Activated naive CD8-positive, alpha-beta T cell treated with anti-CD3 and anti-CD28 coated beads, Interleukin-2, amount 50 U/mL, for 24 hours (primary cell): ENCODE data around the gene UNK.
"Not testable (repeated sequence)": the region's sequence is repeated elsewhere in the genome, so short reads cannot be mapped to it uniquely, and the experiment has no call there.

ENCODE experiments used
- ATAC-seq: fragments of 150-1000 bp; cut with Tn5 transposase; one replicate; pipeline ENCODE4 v1.10.0; 2021
- DNase-seq: peaks from one replicate; pipeline ENCODE4 v3.0.0; 2021
- H3K27ac Mint-ChIP-seq: one replicate; pipeline ENCODE4 v1.8.0; 2021; ENCODE audit warnings: mild to moderate bottlenecking, mixed read lengths
- H3K27me3 Mint-ChIP-seq: one replicate; pipeline ENCODE4 v1.8.0; 2021; ENCODE audit warnings: mixed read lengths
- H3K36me3 Mint-ChIP-seq: one replicate; pipeline ENCODE4 v1.8.0; 2021; ENCODE audit warnings: low read depth, mixed read lengths
- H3K4me1 Mint-ChIP-seq: one replicate; pipeline ENCODE4 v1.8.0; 2021; ENCODE audit warnings: mixed read lengths
- H3K4me3 Mint-ChIP-seq: one replicate; pipeline ENCODE4 v1.8.0; 2021; ENCODE audit warnings: mild to moderate bottlenecking, moderate library complexity, mixed read lengths
- H3K9me3 Mint-ChIP-seq: one replicate; pipeline ENCODE4 v1.8.0; 2021; ENCODE audit warnings: mixed read lengths

UNK gene

GRCh38 chr17:75759978-75760640 lies 24.5 kb upstream of the UNK start:
- not testable (repeated sequence) for DNase-seq, H3K27me3 Mint-ChIP-seq, ATAC-seq, H3K36me3 Mint-ChIP-seq, H3K9me3 Mint-ChIP-seq, H3K27ac Mint-ChIP-seq, H3K4me3 Mint-ChIP-seq
- H3K4me1 Mint-ChIP-seq = peaks cover 17% of the 10 kb centered on the region

- H3K4me3 Mint-ChIP-seq = no peak overlapping the region
- H3K27ac Mint-ChIP-seq = no peak overlapping the region
- peaks cover 17% of the 10 kb centered on the region for H3K4me1 Mint-ChIP-seq
Observed at GRCh38 chr17:75762513-75763268, 21.9 kb upstream of the UNK start.

DNA sequence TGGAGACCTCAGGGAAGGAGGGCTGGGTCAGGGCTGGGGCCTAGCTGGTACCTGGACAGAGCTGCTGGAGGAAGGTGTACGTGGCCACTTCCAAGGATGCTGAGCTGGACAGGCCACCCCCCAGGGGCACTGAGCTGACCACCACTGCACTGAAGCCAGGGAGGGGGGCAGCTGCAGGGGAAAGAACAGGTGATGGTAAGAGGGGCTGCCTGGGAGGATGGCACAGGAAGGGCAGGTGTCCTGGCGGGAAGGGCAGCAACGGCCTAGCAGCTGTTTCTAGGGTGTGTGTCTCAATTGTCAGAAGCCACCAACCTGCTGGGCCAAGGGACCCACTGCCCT lies 21.4 kb upstream of the UNK start:
- Mint-ChIP-seq H3K9me3 (no peaks in the 10 kb centered on the region), H3K27me3 (no peaks in the 10 kb centered on the region), H3K4me1 (peaks cover 17% of the 10 kb centered on the region), H3K4me3 (no peak overlapping the region), H3K36me3 (no peaks in the 10 kb centered on the region), H3K27ac (no peak overlapping the region)
- DNase-seq = no peak
- no peak for ATAC-seq

More at GRCh38 chr17:75762513-75763268, 21.9 kb upstream of the UNK start:
- Mint-ChIP-seq H3K36me3 (no peaks in the 10 kb centered on the region), H3K9me3 (no peaks in the 10 kb centered on the region), H3K27me3 (no peaks in the 10 kb centered on the region)
- no peak for DNase-seq
- ATAC-seq = no peak

DNA sequence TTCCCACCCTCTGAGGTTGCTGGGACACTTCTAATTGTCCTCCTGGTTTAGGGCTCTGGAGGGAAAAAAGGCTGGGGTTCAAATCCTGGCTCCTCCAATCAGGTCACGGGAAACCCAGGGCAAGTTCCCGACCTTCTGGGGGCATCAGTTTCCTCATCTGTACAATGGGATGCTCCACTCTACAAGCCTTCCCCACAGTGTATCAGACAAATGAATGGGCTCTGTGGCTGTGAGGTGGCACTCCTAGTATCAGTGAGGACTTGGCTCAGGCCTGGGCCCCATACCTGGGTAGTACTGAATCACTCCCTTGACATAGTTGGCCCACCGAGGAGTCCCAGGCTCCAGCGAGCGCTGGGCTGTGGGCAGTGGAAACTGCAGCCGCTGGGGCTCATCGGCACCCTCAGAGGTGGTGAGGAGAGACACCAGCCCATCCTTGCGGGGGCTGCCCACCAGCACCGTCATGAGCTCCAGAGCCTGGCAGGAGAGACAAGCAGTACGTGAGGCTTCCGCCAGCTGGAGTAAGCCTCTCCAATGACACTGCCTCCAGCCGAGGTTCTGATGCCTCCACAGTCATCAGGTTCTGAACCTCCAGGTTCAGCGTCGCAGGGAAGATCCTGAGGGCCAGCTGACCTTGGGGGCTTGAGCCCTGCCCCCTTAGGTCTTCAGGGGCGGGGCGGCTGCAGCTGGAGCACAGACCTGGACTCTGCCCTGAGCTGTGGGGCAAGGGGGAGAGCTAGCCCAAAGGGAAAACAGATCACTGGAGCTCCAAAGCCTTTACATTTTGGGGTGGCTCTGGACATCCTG lies 20.8 kb upstream of the UNK start:
- no peak for ATAC-seq
- H3K4me3 Mint-ChIP-seq = peak overlapping the region; percentile 81
- H3K36me3 Mint-ChIP-seq = no peaks in the 10 kb centered on the region
- H3K27me3 Mint-ChIP-seq = no peaks in the 10 kb centered on the region
- no peak for DNase-seq
- H3K27ac Mint-ChIP-seq = peak overlapping the region; percentile 52
- H3K4me1 Mint-ChIP-seq = peaks cover 17% of the 10 kb centered on the region
- no peaks in the 10 kb centered on the region for H3K9me3 Mint-ChIP-seq

- H3K36me3 Mint-ChIP-seq = no peaks in the 10 kb centered on the region
- ATAC-seq = no peak
- H3K27ac Mint-ChIP-seq = peak overlapping the region; percentile 78
- no peaks in the 10 kb centered on the region for H3K27me3 Mint-ChIP-seq
- DNase-seq = no peak
- peaks cover 17% of the 10 kb centered on the region for H3K4me1 Mint-ChIP-seq
- no peaks in the 10 kb centered on the region for H3K9me3 Mint-ChIP-seq
- peak overlapping the region; percentile 81 for H3K4me3 Mint-ChIP-seq
Observed at GRCh38 chr17:75764417-75764710, 20.2 kb upstream of the UNK start.

DNA sequence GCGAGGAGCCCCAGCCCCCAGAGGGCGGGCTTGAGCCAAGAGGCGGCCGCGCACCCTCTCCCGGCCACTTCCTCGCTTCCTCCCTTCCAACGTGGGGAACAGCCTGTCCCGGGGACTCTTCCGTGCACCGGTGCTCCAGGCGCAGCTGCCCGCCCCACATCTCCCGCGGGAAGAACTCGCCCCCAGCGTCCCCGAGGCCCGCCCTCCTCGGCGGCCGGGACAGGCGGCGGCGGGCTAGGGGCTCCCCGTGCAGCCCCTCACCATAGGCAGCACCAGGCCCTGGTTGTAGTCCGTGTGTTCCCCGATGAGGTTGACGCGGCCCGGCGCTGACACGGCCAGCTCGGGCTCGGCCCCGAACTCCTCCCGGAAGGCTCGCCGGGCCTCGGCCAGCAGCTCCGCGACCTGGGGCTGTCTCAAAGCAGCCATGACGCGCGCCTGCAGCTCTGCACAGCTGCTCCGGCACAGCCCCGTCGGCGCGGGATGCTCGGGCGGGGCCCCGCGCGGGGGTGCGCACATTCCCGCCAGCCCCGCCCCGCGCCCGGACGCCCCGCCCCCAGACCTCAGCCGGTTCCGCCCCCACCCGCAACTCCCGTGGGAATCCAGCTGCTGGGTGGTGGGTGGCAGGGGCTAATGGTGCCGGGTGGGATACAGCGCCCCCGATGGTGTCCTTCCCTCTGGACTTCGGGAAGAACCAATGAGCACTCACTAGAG lies 19.7 kb upstream of the UNK start, which contains the start of gene GALK1:
TSS of gene GALK1 (minus strand) at position 482 of the 711 bp plus-strand sequence. CDS start at position 426, 56 bp downstream.
- H3K36me3 Mint-ChIP-seq = no peaks in the 10 kb centered on the region
- peak within 1 kb of the TSS; percentile 81 for H3K4me3 Mint-ChIP-seq
- peak; percentile 92 for ATAC-seq
- H3K27ac Mint-ChIP-seq = peak within 1 kb of the TSS; percentile 78
- peak; percentile 77 for DNase-seq
- H3K27me3 Mint-ChIP-seq = no peaks in the 10 kb centered on the region
- H3K4me1 Mint-ChIP-seq = peaks cover 17% of the 10 kb centered on the region
- no peaks in the 10 kb centered on the region for H3K9me3 Mint-ChIP-seq

GRCh38 chr17:75765981-75766380 lies 18.6 kb upstream of the UNK start:
- H3K36me3 Mint-ChIP-seq = no peaks in the 10 kb centered on the region
- no peak for ATAC-seq
- H3K4me3 Mint-ChIP-seq = no peak overlapping the region
- H3K27ac Mint-ChIP-seq = no peak overlapping the region
- no peak for DNase-seq
- H3K4me1 Mint-ChIP-seq = peaks cover 17% of the 10 kb centered on the region
- no peaks in the 10 kb centered on the region for H3K27me3 Mint-ChIP-seq
- H3K9me3 Mint-ChIP-seq = no peaks in the 10 kb centered on the region

DNA sequence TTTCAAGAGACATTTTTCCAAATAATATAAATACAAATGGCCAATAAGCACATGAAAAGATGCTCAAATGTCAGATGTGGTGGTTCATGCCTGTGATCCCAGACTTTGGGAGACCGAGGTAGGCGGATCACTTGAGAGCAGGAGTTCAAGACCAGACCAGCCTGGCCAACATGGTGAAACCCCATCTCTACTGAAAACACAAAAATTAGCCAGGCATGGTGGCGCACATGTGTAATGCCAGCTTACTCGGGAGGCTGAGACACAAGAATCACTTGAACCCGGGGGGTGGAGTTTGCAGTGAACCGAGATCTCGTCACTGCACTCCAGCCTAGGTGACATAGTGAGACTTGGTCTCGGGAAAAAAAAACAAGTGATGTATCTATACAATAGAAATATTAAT lies 16.7 kb upstream of the UNK start:
- DNase-seq (no peak), ATAC-seq (no peak)
- Mint-ChIP-seq H3K36me3 (no peaks in the 10 kb centered on the region), H3K27ac (no peak overlapping the region), H3K4me3 (no peak overlapping the region), H3K9me3 (no peaks in the 10 kb centered on the region), H3K27me3 (no peaks in the 10 kb centered on the region), H3K4me1 (peaks cover 13% of the 10 kb centered on the region)

- no peaks in the 10 kb centered on the region for H3K36me3 Mint-ChIP-seq
- H3K27ac Mint-ChIP-seq = no peak overlapping the region
- no peaks in the 10 kb centered on the region for H3K27me3 Mint-ChIP-seq
- ATAC-seq = no peak
- DNase-seq = no peak
- H3K9me3 Mint-ChIP-seq = no peaks in the 10 kb centered on the region
- no peaks in the 10 kb centered on the region for H3K4me1 Mint-ChIP-seq
- no peak overlapping the region for H3K4me3 Mint-ChIP-seq
Observed at GRCh38 chr17:75769536-75769935, 15.1 kb upstream of the UNK start.

GRCh38 chr17:75771334-75772281 lies 13.0 kb upstream of the UNK start:
- peaks cover 9% of the 10 kb centered on the region for H3K36me3 Mint-ChIP-seq
- H3K9me3 Mint-ChIP-seq = no peaks in the 10 kb centered on the region
- ATAC-seq (no peak), DNase-seq (no peak)
- H3K4me3 Mint-ChIP-seq = no peak overlapping the region
- H3K4me1 Mint-ChIP-seq = peaks cover 6% of the 10 kb centered on the region
- no peaks in the 10 kb centered on the region for H3K27me3 Mint-ChIP-seq
- no peak overlapping the region for H3K27ac Mint-ChIP-seq

DNA sequence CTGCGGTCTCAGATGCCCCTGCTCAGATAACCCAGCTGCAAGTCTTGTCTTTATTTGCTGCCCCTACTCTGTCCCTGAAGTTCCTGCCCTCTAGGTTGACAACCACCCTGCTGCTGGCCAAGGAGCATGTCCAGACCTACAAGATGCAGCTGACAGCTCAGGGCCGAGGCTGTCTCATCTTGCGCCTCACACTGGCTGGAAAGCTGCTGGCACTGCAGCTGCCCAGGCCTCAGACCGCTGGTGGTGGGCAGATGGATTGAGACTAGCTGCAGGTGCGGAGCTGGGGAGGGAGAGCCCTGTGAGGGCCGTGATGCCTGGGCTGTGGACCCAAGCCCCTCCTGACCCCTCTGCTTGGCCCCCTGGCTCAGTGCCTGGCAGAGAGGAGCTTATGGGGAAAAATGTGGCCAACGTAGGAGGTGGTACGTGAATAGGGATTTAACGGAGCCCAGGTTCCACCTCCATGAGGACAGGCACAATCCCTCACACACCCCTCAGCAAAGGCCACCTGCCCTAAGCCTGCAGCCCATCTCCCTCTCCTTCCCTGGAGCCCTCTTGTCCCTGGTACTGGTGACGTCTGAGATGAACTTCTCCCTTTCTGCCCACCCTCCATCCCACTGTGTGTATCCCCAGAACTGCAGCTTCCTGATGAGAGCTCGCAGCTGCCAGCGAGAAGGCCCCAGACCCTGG lies 11.3 kb upstream of the UNK start:
- no peak for DNase-seq
- Mint-ChIP-seq H3K36me3 (peaks cover 26% of the 10 kb centered on the region), H3K9me3 (no peaks in the 10 kb centered on the region), H3K27me3 (no peaks in the 10 kb centered on the region), H3K27ac (no peak overlapping the region), H3K4me1 (peaks cover 22% of the 10 kb centered on the region), H3K4me3 (no peak overlapping the region)
- ATAC-seq = no peak

DNA sequence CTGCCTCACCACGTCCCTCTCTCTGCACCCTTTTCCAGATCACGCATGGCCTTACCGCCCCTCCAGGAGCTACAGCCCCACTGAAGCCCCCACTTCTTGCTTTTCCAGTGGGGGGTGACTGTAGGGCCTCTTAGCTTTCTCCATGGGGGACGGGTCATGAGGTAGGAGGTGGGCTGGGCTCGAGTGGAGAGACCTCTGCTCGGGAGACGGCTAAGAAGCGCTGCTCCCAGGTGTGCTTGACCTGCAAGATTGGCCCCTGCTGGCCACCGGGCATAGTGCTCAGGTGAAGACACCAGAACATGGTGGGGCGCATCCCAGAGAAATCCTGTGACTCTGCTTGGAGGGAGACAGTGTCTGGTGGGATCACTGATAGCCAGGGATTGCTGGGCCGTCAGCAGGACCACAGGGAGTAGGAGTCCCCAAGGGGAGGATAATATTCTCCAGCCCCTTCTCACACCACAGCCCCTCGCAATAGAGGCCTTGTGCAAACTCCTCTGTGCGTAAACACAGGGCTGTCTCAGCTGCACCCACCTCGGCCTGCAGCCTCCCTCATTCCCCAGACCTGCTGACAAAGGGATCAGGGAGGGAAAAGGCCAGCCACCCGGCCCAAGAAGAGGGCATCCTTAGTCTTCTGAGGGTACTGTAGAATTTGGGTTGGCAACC lies 10.7 kb upstream of the UNK start:
- Mint-ChIP-seq H3K4me3 (no peak overlapping the region), H3K27ac (no peak overlapping the region)
- no peak for ATAC-seq

GRCh38 chr17:75774471-75774990 lies 10.1 kb upstream of the UNK start:
- Mint-ChIP-seq H3K36me3 (peaks cover 33% of the 10 kb centered on the region), H3K4me1 (peaks cover 26% of the 10 kb centered on the region), H3K27me3 (no peaks in the 10 kb centered on the region), H3K27ac (peak overlapping the region; percentile 72), H3K4me3 (no peak overlapping the region), H3K9me3 (no peaks in the 10 kb centered on the region)
- ATAC-seq = no peak
- DNase-seq = no peak

More for the DNA sequence above, 10.7 kb upstream of the UNK start:
- DNase-seq = no peak
- peaks cover 33% of the 10 kb centered on the region for H3K36me3 Mint-ChIP-seq
- H3K27me3 Mint-ChIP-seq = no peaks in the 10 kb centered on the region
- peaks cover 25% of the 10 kb centered on the region for H3K4me1 Mint-ChIP-seq
- H3K9me3 Mint-ChIP-seq = no peaks in the 10 kb centered on the region
